GM21360 (cell line): ENCODE results near the gene SEMA6B.

Experiments used
- ATAC-seq: cut with Tn5 transposase; IDR thresholded peaks from one replicate; pipeline ENCODE4 v1.9.1; 2021; ENCODE audit warnings: mild to moderate bottlenecking, moderate library complexity; ENCODE audit not compliant: unreplicated experiment

The SEMA6B gene

GRCh38 chr19:4588291-4588761 lies 28.8 kb upstream of the SEMA6B start:
- no peak for ATAC-seq

GRCh38 chr19:4587527-4587926 lies 28.0 kb upstream of the SEMA6B start:
- no peak for ATAC-seq

GRCh38 chr19:4586691-4587090 lies 27.2 kb upstream of the SEMA6B start:
- no peak for ATAC-seq

- no peak for ATAC-seq
These were observed 26.8 kb upstream of the SEMA6B start for GRCh38 chr19:4586245-4586644.

- ATAC-seq = no peak
These were observed 26.1 kb upstream of the SEMA6B start for GRCh38 chr19:4585556-4585955.

GRCh38 chr19:4584670-4585460 lies 25.4 kb upstream of the SEMA6B start:
- ATAC-seq = no peak

- ATAC-seq = no peak
These were observed 24.6 kb upstream of the SEMA6B start for GRCh38 chr19:4583961-4584669.

- no peak for ATAC-seq
These were observed 23.7 kb upstream of the SEMA6B start for GRCh38 chr19:4582980-4583842.

GRCh38 chr19:4581666-4582553 lies 22.4 kb upstream of the SEMA6B start:
- ATAC-seq = no peak

GRCh38 chr19:4580961-4581665 lies 21.6 kb upstream of the SEMA6B start:
- ATAC-seq = no peak

GRCh38 chr19:4580021-4580901 lies 20.8 kb upstream of the SEMA6B start:
- ATAC-seq = no peak

GRCh38 chr19:4579389-4579788 lies 19.9 kb upstream of the SEMA6B start:
- ATAC-seq = no peak

- ATAC-seq = no peak
These were observed 19.2 kb upstream of the SEMA6B start for GRCh38 chr19:4578552-4579248.

GRCh38 chr19:4577020-4577782 lies 17.7 kb upstream of the SEMA6B start:
- no peak for ATAC-seq

GRCh38 chr19:4576016-4576933 lies 16.8 kb upstream of the SEMA6B start:
- no peak for ATAC-seq

GRCh38 chr19:4575267-4576015 lies 16.0 kb upstream of the SEMA6B start:
- ATAC-seq = no peak
